Ovary (tissue), 9 donors: ENCODE measurements around the gene BTRC. TPM values are rescaled to one million over a fixed set of nuclear protein-coding genes. Genes with fewer than 3 reads are reported as not detected.
"Not testable (repeated sequence)": the region's sequence is repeated elsewhere in the genome, so short reads cannot be mapped to it uniquely, and the experiment has no call there.

Experiments used
- DNase-seq, 5 donors: peaks; one replicate each; pipeline ENCODE4 v3.0.0-alpha.2; 2019 to 2020
- H3K27ac ChIP-seq, 2 donors: fragments of 200-600 bp; one replicate each; pipeline versions ENCODE4 v1.5.1 to v1.8.0; 2019 to 2022
- H3K27me3 ChIP-seq: fragments of 200-600 bp; one replicate; pipeline ENCODE4 v1.8.0; 2022
- H3K36me3 ChIP-seq: fragments of 200-600 bp; sonication (generic); one replicate; pipeline ENCODE4 v1.5.1; 2019
- H3K4me1 ChIP-seq: one replicate; pipeline ENCODE4 v1.8.1; 2013; ENCODE audit warnings: mild to moderate bottlenecking, moderate library complexity; ENCODE audit not compliant: insufficient read depth
- H3K4me3 ChIP-seq: fragments of 200-600 bp; sonication (generic); one replicate; pipeline ENCODE4 v1.5.1; 2017
- H3K9me3 ChIP-seq, 2 donors: fragments of 200-600 bp in 1 of 2; sonication (generic) in 1 of 2; one replicate each; pipeline versions ENCODE4 v1.5.1 to v1.8.1; 2013 to 2019; ENCODE audit warnings: mild to moderate bottlenecking in 1 of 2, moderate library complexity in 1 of 2
- EP300 ChIP-seq: sonication (generic); formaldehyde crosslinking; IDR thresholded peaks from one replicate; pipeline ENCODE4 v1.6.1; 2017; ENCODE audit warnings: antibody characterized with exemption
- POLR2A ChIP-seq: fragments of 450-650 bp; IDR thresholded peaks from one replicate; pipeline ENCODE4 v1.6.1; 2017; ENCODE audit warnings: antibody characterized with exemption, mild to moderate bottlenecking, moderate library complexity
- WGBS, 3 donors: extraction: QIAGEN DNeasy Blood & Tissue Kit in 1 of 3; methylation state at CpG; one replicate each; pipeline versions ENCODE4 v1.1.5 to v1.1.7; 2013 to 2017; 5-methylcytosine and 5-hydroxymethylcytosine counted together
- intact Hi-C, 4 donors: fragments of 100-400 bp; cut with DNase I; formaldehyde crosslinking; loops; one replicate each; pipeline versions ENCODE4 v1.11.0 to v1.15.1; 2022 to 2023
- polyA plus RNA-seq, 2 donors: library from polyadenylated mRNA; stranded (reverse); fragments of 200-250 nt in 1 of 2; fragments of 350-450 nt in 1 of 2; fragmentation: Illumina TruSeq in 1 of 2; extraction: RNeasy Lipid Tissue Mini Kit (QIAGEN cat#74804) in 1 of 2; gene quantifications; one replicate each; pipeline ENCODE4 v1.2.3, GENCODE V29; 2013 to 2014
- total RNA-seq, 7 donors: library from RNA; depleted of rRNA in 2 of 7; stranded (reverse); fragments of >200 nt in 2 of 7; fragmentation: NEBNext Ultra II Directional in 3 of 7; extraction: Animal tissue kit (Norgen Biotek cat#: 25700) in 3 of 7; gene quantifications; one replicate each; pipeline versions ENCODE4 v1.1.0 to v1.2.4, GENCODE V29; 2016 to 2023
- TF ChIP-seq, protein P1 (sequence below), 3 donors: fragments of 450-650 bp in 2 of 3; fragments of 200-600 bp in 1 of 3; IDR thresholded peaks; one replicate each; pipeline versions ENCODE4 v1.5.1 to v1.8.0; 2016 to 2022; ENCODE audit warnings: antibody characterized with exemption in 3 of 3, mild to moderate bottlenecking in 1 of 3
- donor health status: DM: no; HTN: no; CAD: no; lungs with moderate emphysema.
- donor health status: DM: no; HTN: no; CAD: no.
- donor health status: Bipolar disorder and iron deficiency.
- donor health status: DM: yes; HTN: yes; CAD: no.
- donor health status: DM: no; HTN: no; CAD: no.
- donor health status: DM: yes; HTN: yes; CAD: no.

BTRC gene
- total and polyA plus RNA-seq, 9 donors, result 7.2 to 31.4 (median 26.2) TPM

- no peaks in the 10 kb centered on the region for H3K4me1 ChIP-seq
- no peaks in the 10 kb centered on the region for H3K27me3 ChIP-seq
- intact Hi-C loops, result no loop called here
- no peaks in the 10 kb centered on the region for H3K9me3 ChIP-seq
- no peak for DNase-seq
- no peak for TF ChIP-seq POLR2A
- TF ChIP-seq, protein P1, sequence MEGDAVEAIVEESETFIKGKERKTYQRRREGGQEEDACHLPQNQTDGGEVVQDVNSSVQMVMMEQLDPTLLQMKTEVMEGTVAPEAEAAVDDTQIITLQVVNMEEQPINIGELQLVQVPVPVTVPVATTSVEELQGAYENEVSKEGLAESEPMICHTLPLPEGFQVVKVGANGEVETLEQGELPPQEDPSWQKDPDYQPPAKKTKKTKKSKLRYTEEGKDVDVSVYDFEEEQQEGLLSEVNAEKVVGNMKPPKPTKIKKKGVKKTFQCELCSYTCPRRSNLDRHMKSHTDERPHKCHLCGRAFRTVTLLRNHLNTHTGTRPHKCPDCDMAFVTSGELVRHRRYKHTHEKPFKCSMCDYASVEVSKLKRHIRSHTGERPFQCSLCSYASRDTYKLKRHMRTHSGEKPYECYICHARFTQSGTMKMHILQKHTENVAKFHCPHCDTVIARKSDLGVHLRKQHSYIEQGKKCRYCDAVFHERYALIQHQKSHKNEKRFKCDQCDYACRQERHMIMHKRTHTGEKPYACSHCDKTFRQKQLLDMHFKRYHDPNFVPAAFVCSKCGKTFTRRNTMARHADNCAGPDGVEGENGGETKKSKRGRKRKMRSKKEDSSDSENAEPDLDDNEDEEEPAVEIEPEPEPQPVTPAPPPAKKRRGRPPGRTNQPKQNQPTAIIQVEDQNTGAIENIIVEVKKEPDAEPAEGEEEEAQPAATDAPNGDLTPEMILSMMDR (IDR thresholded peaks at IDR 0.05), result no peak
- TF ChIP-seq EP300, result no peak
- no peak overlapping the region for H3K27ac ChIP-seq
- WGBS, 3 donors, result 94 to 96% (median 95%) methylated on average over 9 of the region's 9 CpGs
- H3K4me3 ChIP-seq, result no peak overlapping the region
- no peaks in the 10 kb centered on the region for H3K36me3 ChIP-seq
These were observed 13.8 kb downstream of the BTRC start for GRCh38 chr10:101367569-101368453.

GRCh38 chr10:101373063-101373462 is 19.1 kb downstream of the BTRC start:
- 94 to 100% (median 98%) methylated on average over 1 of the region's 1 CpG for WGBS, 3 donors
- no peak for DNase-seq
- no peak overlapping the region for H3K4me3 ChIP-seq
- H3K4me1 ChIP-seq, result no peaks in the 10 kb centered on the region
- intact Hi-C loops, result no loop called here
- no peaks in the 10 kb centered on the region for H3K27me3 ChIP-seq
- H3K36me3 ChIP-seq, result no peaks in the 10 kb centered on the region
- TF ChIP-seq POLR2A, result no peak
- no peak for TF ChIP-seq EP300
- TF ChIP-seq, protein P1 (IDR thresholded peaks at IDR 0.05), result no peak
- no peaks in the 10 kb centered on the region for H3K9me3 ChIP-seq
- no peak overlapping the region for H3K27ac ChIP-seq

DNA sequence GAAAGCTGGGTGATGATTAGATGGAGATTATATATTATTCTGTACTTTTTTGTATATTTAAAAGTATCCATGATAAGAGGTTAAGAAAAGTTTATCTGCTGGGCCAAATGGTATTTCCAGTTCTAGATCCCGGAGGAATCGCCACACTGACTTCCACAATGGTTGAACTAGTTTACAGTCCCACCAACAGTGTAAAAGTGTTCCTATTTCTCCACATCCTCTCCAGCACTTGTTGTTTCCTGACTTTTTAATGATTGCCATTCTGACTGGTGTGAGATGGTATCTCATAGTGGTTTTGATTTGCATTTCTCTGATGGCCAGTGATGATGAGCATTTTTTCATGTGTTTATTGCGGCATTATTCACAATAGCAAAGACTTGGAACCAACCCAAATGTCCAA is 20.0 kb downstream of the BTRC start:
- intact Hi-C loops, H3K27ac ChIP-seq, H3K4me1 ChIP-seq, H3K9me3 ChIP-seq, DNase-seq, H3K27me3 ChIP-seq, H3K4me3 ChIP-seq, H3K36me3 ChIP-seq: not testable (repeated sequence)
- 93 to 96% (median 94%) methylated on average over 3 of the region's 3 CpGs for WGBS, 3 donors

GRCh38 chr10:101375076-101375475 is 21.1 kb downstream of the BTRC start:
- H3K4me3 ChIP-seq, result no peak overlapping the region
- peaks cover 2% of the 10 kb centered on the region for H3K4me1 ChIP-seq
- TF ChIP-seq EP300, result no peak
- TF ChIP-seq, protein P1 (IDR thresholded peaks at IDR 0.05), result no peak
- TF ChIP-seq POLR2A, result no peak

GRCh38 chr10:101379663-101380352 is 25.8 kb downstream of the BTRC start:
- H3K9me3 ChIP-seq, result no peaks in the 10 kb centered on the region
- H3K36me3 ChIP-seq, result no peaks in the 10 kb centered on the region
- peaks cover 3% of the 10 kb centered on the region for H3K4me1 ChIP-seq
- intact Hi-C loops, result no loop called here
- no peak overlapping the region for H3K27ac ChIP-seq
- 64 to 70% (median 67%) methylated on average over 5 of the region's 5 CpGs for WGBS, 3 donors
- TF ChIP-seq EP300, result no peak
- TF ChIP-seq, protein P1 (IDR thresholded peaks at IDR 0.05), result no peak
- TF ChIP-seq POLR2A, result no peak
- no peak overlapping the region for H3K4me3 ChIP-seq
- DNase-seq, result no peak
- H3K27me3 ChIP-seq, result no peaks in the 10 kb centered on the region

More at GRCh38 chr10:101375076-101375475, 21.1 kb downstream of the BTRC start:
- no peaks in the 10 kb centered on the region for H3K9me3 ChIP-seq
- no peaks in the 10 kb centered on the region for H3K27me3 ChIP-seq
- H3K27ac ChIP-seq, result no peak overlapping the region
- WGBS, 3 donors, result 89 to 92% (median 92%) methylated on average over 7 of the region's 7 CpGs
- intact Hi-C loops, result no loop called here
- no peak for DNase-seq
- no peaks in the 10 kb centered on the region for H3K36me3 ChIP-seq
